NAMALWA (cell line): ENCODE measurements around the gene DOK3.

Experiments
- DNase-seq: peaks from one replicate; pipeline ENCODE4 v3.0.0-alpha.2; 2015; ENCODE audit warnings: low spot score

DOK3 gene

GRCh38 chr5:177483994-177484901, 25.4 kb downstream of the DOK3 start:
- DNase-seq, result no peak

GRCh38 chr5:177483042-177483441, 26.6 kb downstream of the DOK3 start:
- DNase-seq, result no peak

- DNase-seq, result no peak
Measured at GRCh38 chr5:177482359-177482795, 27.2 kb downstream of the DOK3 start.

DNA sequence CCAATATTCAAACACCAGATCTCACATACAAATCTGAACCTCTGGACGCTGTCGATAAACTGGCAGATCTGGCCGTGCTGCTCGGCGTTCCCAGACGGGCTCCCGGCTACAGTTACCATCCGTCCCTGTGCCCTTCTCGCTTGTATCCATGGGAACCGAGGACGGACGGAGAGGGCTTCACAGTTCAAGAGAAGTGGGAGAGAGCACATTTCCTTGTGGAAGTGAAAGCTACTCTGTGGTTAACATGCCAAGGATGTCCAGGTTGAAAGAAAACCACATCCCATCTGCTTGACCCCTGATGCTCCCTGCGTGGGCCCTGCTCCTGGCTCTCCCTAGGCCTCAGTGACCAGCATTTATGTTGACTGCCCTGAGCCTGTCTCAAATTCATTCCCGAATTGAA, 29.9 kb downstream of the DOK3 start:
- no peak for DNase-seq

- DNase-seq, result peak; percentile 88
Measured at GRCh38 chr5:177478711-177479646, 30.6 kb downstream of the DOK3 start.

DNA sequence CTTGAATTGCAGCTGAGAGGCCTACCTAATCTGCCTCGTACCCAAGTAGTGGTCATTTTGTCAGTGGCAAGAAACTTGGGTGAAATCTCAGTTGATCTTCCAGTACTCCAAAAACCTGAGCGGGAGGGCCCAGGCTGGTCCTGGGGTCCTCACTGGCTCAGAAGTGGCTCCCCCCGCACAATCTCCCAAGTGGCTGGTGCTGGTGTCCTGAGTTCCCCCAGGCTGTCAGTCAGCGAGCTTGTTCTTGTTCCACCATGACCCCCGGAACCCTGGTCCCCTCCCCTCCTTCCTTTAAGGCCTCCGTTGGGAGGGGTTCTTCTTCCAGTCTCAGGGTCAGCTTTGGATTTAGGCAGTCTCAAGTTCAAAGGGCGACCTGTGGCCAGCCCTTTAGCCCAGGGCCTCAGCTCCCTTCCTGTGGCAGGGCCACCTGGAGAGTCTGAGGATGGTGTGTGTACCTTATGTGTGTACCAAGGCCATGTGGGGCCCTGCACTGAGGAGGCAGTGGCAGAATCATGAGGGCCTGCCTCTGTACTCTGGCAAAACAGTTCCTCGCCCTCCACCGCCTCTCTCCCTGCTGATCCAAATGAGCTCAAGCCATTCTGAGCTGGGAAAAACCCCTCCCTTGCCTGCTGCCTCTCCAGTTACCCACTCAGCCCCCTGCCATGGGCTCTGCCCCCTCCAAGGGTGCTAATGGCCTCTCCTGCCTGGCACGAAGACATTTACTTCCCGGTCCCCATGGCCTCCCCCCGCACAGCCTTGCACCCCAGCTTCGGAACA, 31.7 kb downstream of the DOK3 start:
- DNase-seq, result no peak

DNA sequence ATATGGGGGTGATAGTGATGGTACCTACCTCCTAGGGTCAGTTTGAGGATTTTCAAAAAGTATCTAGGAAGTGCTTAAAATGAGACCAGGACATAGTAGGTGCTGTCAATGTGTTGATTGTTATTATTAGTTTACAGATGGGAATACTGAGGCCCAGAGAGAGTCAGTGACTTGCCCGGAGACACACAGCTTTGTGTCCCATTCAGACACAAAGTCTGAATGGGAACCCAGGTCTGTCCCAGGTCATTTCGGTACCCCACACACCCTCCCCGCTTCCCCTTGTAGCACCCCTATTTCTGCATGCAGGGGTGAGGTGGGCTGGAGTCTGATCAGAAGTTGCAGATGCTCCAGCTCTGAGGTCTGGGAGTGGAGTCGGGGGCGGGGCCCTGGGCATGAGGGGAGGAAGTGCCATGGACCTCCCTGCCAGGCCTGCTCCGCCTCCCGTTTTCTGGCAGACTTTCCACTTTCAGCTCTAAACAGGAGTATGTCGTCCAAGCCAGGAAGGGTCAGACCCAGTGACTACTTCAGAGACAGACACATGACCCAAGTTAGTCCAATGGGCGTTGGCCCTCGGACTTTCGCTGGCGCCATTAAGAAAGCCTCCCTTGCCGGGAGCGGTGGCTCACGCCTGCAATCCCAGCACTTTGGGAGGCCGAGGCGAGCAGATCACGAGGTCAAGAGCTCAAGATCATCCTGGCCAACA, 32.9 kb downstream of the DOK3 start:
- no peak for DNase-seq

GRCh38 chr5:177475563-177476427, 33.8 kb downstream of the DOK3 start:
- DNase-seq, result no peak

GRCh38 chr5:177474846-177475562, 34.6 kb downstream of the DOK3 start:
- no peak for DNase-seq

DNA sequence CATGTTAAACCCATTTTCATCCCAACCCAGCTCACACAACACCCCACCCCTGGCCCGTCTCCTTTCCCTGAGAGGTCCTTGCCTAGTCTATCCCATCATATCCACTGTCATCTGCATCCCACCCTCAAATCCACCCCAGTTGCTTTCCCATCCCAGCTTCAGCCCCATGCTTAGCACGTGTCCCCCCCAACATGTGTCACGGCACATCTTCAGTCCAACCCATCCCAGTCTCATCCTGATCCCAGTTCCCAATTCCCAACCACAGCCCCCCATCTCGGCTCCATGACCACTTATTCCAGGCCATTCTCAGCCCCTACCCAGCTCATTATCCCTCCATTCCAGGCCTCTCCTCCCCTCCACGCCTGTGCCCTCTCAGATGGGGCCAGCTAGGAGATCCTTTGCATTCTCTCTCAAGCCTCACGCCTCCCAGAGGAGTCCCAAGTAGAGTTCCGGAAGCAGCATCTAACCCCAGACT, 35.6 kb downstream of the DOK3 start:
- no peak for DNase-seq

GRCh38 chr5:177473443-177474001, 36.1 kb downstream of the DOK3 start, which contains the start of gene DBN1:
Gene DBN1 (minus strand): TSS chr5:177473634. CDS start chr5:177473521, 113 bp downstream.
- peak; percentile 59 for DNase-seq

GRCh38 chr5:177472460-177473442, 36.9 kb downstream of the DOK3 start:
- peak; percentile 81 for DNase-seq

- DNase-seq, result no peak
Measured at GRCh38 chr5:177471610-177472356, 37.8 kb downstream of the DOK3 start.

DNA sequence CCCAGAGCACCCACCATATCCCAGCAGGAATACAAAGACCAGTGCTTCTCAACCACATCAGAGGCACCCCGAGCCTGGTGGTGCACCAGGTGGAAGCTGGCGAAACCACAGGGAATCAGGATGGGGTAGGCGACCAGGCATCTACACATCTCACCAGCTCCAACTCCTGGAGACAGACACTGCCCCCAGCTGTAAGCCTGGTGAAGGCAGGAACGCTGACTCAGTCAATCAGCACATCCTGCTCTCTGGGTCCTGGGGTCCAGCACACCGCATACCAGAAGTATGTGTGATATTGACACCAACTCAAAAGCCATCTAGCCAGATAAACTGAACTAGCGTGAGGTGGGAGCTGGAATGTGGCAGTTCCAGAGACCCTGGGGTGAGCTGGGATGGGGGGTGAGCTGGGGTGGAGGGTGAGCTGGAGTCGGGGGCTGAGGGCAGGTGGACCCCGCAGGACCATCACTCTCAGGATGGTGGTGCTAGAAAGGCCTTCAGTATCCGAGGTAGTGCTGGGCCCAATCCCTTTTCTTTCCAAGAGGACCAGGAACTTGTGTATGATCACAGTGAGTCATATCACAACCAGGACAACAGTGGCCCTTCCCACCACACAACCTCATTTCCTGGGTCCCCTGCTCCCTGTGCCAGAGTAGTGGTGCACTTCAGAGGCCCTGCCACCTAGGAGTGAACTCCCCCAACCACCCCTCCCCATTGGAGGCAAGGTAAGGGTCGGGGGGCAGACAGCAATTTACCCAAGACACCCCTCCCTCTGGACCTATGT, 38.7 kb downstream of the DOK3 start:
- no peak for DNase-seq

DNA sequence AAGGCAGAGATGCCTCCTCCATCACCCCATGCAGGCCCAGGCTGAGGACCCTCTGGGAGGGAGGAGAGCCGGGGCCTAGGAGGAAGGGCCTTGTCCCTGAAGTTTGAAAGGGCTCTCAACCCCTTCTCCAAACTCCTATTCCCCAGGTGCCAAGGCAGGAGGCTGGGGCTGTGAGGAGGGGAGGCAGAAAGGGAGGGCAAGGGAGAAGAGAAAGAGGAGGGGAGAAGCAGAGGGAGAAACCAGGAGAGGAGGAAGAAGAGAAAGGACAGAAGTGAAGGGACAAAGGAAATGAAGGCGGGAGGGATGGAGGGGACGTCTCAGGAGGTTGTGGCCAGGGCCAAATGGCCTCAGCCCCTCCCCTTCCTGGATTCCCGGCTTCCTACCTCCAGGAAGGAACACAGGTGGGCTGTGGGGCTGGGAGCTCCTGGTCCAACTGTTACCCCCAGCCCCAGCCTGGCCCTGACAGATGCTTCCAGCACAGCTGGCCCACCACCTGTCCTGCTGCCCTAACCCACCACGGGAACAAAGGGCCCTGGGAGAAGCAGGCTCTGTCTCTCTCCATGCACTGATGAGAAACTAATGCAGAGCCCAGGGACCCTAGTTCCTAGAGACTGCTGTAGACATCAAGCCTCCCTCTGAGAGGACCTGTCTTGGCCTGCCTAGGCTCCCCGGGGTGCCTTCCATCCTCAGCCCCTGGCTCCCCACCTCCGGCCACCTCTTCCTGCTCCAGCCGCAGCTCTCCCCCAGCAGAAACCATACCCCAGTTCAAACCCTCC, 39.7 kb downstream of the DOK3 start:
- no peak for DNase-seq
